HG03095 (cell line): ENCODE data around the gene THBS3.
"Not testable (repeated sequence)": the region's sequence is repeated elsewhere in the genome, so short reads cannot be mapped to it uniquely, and the experiment has no call there.

Experiments
- ATAC-seq: cut with Tn5 transposase; IDR thresholded peaks from one replicate; pipeline ENCODE4 v1.9.1; 2021; ENCODE audit warnings: moderate library complexity; ENCODE audit not compliant: unreplicated experiment

Gene THBS3

DNA sequence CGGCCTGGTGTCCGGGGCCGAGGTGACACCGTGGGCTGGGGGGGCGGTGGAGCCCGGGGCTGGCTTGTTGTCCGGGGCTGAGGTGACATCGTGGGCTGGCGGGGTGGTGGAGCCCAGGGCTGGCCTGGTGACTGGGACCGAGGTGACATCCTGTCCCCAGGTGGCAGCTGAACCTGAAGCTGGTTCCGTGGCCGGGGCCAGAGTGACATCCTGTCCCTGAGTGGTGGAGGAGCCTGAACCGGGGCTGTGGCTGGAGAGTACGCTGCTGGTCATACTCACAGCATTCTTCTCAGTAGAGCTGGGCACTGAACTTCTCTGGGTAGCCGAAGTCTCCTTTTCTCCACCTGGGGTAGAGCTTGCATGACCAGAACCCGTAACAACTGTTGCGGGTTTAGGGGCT, 15.8 kb downstream of the THBS3 start:
- no peak for ATAC-seq

DNA sequence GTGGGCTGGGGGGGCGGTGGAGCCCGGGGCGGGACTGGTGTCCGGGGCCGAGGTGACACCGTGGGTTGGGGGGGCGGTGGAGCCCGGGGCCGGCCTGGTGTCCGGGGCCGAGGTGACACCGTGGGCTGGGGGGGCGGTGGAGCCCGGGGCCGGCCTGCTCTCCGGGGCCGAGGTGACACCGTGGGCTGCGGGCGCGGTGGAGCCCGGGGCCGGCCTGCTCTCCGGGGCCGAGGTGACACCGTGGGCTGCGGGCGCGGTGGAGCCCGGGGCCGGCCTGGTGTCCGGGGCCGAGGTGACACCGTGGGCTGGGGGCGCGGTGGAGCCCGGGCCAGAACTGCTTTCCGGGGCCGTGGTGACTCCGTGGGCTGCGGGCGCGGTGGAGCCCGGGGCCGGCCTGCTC, 17.8 kb downstream of the THBS3 start:
- not testable (repeated sequence) for ATAC-seq

DNA sequence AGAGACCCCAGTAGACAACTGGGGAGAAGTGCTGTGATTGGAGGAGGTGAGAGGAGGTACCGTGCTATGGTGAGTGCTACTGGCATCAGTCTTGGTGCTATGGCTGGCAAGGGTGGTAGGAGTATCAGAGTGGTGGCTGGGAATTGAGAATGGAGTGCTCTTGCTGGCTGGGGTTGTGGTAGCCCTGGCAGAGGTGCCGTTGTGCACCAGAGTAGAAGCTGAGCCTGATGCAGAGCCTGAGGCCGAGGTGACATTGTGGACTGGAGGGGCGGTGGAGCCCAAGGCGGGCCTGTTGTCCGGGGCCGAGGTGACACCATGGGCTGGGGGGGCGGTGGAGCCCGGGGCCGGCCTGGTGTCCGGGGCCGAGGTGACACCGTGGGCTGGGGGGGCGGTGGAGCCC, 19.4 kb downstream of the THBS3 start:
- ATAC-seq: no peak

DNA sequence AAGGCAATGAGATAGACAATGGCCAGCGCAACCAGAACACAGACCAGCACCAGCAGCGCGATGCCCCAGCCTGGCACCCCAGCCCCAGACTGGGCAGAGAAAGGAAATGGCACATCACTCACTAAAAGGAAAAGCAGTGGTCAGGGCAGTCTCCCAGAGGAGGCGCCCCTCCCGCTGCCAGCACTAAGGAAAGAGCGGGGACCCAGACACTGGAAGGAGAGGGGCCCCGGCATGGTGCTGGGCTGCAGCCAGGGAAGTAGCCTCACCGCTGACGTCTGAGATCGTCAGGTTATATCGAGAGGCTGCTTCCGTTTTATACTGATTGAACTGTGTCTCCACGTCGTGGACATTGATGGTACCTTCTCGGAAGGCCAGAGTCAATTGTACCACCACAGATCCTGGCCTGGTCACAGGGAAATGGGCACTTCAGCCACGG, 20.2 kb downstream of the THBS3 start:
- no peak for ATAC-seq

DNA sequence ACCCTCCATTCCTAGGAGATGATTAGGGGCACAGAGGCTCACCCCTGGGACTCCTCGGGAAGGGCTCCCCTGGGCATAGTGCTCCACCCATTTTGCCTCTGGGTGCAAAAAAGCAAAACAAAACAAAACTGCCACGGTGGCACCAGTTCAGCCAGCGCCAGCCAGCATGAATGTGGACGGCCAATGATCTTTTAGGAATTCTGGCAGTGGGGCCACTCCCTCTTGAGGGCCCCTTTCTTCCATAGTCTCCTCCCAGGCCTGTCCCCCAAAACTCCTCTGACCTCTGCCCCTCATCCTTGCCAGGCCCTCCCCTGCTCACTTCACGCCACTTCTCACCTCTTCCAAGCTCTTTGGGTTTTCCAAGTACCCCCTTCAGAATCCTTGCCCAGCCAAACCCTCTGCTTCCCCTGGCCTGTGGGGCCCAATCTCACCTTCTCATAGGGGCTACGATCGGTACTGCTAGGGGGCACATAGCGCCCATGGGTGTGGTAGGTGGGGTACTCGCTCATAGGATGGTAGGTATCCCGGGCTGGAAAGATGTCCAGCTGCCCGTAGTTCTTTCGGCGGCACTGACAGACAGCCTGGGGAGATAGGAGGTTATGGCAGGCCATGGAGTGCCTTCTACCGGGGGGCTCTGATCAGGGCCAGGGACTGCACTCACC, 20.8 kb downstream of the THBS3 start:
- ATAC-seq: no peak

DNA sequence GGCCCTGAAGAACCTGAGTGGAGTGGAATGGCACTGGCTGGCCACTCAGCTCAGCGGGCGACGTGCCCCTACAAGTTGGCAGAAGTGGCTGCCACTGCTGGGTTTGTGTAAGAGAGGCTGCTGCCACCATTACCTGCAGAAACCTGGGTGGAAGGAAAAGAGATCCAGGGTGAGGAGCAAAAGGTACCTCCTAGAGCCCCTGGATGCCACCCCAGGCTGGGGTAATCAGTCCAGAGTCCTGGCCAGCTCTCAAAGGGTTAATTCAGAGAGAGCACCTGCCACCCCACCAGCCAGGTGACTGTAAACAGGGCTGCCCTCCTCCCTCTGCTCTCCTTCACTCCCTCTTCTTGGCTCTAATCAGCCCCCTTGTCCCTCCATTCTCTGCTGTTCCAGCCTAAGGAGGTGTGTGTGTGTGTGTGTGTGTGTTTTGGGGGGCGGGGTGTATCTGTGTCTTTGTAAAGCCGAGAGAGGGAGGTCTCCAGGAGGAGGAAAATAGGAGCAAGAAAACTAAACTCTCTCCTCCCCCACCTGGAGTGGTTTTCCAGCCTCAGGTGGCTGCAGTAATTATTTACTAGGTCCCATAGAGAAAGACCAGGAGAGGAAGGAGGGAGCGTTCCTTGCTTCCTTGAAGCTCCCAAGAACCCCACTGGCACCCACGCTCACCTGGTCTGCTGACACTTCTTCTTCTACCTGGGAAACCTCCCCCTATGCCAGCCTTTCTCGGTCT, 21.5 kb downstream of the THBS3 start:
- no peak for ATAC-seq

DNA sequence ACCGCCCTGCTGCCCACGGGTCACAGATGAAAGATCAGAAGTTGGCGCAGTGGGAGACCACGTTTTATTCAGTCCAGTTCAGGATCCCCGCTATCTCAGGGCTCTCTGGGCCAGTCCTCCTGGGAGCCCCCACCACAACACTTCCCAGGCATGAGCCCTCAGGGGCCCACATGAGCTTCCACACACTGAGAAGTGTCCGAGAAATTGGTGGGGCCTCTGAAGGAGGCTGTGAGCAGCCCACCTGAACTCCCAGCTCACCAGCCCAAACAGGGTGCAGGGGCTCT, 22.0 kb downstream of the THBS3 start:
- no peak for ATAC-seq

DNA sequence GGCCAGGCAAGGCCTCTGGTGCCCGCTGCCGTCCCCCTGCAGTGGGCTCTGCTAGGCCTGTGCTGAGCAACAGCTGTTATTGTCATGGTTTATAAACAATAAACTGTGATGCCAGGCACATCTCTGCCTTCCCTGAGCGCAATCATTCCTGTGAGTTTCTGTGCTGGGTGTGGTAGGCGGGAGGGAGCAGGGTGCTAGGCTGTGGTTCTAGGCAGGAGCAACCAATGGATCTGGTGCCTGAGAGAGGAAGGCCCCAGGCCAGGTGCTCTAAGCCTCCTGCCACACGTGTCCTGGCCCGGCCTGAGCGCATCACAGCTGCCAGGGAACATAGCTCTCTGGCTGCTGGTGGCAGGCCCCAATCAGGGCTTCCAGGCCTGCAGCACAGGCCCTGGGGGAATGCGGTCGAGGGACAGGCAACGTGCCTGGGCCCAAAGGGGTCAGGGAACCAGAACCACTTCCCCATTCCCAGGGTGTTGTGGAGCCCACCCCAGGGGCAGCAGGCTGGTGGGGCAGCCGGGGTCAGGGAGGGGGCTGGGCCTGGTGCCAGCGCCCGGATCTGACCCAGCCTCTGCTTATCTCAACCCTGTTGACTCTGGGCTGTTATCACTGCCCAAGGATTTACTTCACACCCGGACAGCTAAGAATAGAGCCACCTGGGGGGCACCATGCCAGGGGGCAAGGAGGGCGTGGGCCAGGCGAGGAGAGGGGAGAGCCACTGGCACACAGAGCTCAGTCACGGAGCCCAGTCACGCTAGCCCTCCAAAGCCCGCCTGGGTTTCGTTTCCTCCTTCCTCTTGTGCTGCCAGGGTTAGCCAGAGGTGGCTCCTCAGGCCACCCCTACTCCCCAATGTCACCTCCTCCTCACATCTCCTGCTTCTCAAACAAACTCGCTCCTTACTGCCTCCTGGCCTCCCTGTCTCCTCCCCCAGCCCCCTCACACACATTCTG, 22.6 kb downstream of the THBS3 start:
- no peak for ATAC-seq

DNA sequence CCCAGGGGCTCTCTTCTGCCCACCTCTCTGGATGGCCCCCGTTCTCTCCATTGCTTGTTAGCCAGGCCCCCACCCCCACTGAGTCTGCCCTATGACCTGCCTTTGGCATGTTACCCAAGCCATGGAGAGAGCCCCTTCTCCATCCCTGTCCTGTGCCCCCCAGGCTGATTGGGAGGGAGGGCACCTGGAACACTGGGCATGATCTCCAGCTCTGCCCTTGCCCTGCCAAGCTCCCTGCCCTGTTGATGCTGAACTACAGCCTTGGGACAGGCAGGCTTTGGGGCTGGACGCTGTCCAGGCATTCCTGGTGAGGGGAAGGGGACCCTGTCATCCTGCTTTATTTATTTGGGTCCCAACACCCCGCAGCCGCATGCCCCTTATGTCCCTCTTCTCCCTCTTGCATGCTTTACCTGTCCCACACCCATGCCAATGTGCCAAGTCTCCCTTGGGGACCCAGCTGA, 23.3 kb downstream of the THBS3 start:
- ATAC-seq: no peak

DNA sequence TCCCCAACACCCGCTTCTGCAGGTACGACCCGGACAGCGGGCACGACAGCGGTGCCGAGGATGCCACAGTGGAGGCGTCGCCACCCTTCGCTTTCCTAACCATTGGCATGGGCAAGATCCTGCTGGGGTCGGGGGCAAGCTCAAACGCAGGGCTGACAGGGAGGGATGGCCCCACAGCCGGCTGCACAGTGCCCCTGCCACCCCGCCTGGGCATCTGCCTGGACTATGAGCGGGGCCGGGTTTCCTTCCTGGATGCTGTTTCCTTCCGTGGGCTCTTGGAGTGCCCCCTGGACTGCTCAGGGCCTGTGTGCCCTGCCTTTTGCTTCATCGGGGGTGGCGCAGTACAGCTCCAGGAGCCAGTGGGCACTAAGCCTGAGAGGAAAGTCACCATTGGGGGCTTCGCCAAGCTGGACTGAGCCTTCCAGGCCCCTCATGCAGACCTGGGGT, 23.9 kb downstream of the THBS3 start:
- no peak for ATAC-seq

DNA sequence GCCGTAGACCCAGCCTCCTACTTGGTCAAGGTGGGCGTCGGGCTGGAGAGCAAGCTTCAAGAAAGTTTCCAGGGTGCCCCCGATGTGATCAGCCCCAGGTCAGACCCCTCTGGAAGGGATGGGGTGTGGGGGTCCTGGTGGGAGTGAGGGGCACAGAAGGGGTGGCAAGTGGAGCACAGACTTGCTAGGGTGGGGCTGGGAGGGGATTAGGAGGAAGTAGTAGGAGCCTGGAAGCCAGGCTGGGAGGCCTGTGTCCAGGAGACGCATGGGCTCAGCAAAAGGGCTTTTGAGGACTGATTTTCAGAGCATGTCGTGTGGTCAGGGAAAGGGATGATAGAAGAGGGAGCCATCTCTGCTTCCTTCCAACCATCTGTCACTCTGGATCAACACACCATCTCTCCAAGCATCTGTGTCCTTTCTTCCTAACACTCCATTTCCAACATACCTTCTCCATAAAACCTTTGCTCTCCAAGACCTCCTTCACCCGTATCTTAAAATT, 25.6 kb downstream of the THBS3 start:
- no peak for ATAC-seq

DNA sequence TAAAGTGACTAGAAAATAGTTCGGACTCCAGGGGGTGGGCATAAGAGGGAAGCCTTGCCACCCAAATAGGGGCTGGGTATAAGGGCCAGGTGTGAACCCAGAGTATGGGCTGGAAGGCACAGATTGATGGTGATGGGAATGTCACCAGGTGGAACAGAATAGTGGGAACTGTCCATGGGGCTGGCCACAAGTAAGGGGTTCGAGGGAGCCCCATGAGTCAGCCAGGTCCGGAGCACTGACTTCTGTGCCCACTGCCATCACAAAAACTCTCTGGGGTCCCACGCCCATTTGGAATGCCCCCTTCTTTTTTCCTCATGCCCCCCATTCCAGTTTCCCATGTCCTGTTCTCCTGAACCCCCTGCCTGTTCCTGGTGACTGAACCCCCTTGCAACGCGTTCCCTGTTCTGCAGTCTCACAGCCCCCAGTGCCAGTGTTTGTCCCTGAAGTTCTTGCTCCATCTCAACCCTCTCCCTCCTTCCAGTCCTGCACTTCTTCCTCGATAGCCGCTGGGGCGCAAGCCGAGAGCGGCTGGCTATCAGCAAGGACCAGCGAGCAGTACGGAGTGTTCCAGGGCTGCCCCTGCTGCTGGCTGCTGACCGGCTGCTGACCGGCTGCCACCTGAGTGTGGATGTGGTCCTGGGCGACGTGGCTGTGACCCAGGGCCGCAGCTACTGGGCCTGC, 26.2 kb downstream of the THBS3 start:
- no peak for ATAC-seq

DNA sequence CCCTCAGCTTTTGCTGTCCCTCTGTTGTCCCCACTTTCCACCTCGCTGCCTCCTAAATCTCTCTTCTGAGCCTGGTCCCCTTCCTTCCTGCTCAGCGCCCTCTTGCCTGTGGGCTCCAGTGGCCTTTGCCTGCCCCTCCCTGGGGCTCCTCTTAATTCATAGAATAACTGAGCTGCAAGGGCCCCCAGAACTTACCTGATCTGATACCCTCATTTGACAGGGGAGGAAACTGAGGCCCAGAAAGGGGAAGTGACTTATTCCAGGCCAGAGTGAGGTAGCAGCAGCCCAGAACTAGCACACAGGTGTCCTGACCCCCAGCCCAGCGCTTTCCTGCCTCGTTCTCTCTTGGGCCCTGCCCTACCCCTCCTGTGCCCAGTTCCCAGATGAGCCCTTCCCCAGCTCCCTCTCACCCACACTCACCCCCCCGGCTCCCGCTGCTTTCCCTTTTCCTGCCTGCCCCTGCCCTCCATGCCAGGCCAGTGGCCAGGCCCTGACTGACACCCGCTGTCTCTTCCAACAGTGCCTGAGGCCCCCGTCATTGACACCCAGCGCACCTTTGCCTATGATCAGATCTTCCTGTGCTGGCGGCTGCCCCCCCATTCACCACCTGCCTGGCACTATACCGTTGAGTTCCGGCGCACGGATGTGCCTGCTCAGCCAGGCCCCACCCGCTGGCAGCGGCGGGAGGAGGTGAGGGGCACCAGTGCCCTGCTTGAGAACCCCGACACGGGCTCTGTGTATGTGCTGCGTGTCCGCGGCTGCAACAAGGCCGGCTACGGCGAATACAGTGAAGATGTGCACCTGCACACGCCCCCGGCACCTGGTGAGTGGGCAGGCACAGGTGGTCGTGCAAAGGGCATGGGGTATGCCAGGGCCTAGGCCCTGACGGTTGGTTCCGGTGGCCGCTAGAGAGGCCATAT, 28.3 kb downstream of the THBS3 start:
- ATAC-seq: no peak

DNA sequence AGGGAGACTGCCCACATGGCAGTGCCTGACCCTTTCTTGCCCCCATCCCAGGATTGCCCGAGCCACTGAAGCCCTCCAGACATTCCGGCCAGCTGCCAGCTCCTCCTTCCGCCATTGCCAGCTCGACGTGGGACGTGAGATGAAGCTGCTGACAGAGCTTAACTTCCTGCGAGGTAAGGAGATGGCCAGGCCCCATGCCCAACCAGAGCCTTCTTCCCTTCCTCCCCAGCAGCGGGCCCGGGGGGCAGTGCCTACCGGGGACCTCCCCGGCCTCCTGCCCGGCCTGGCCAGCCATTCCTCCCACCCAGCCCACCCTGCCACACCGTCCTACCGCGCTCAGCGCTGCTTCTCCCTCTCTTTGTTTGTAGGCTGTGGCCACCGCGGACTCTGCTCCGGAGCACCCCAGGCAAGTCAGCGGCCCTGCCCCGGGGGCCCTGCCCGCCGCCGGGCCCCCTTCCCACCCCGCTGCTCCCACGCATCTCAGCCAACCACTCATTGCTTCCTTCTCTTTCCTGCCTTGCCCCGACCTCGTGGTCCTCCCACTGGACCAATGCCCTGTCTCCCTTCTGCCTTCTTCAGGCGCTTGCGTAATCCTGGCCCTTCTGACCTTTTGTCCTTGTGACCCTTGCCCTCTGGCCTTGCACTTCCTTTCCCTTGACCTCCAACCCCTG, 29.1 kb downstream of the THBS3 start:
- no peak for ATAC-seq

DNA sequence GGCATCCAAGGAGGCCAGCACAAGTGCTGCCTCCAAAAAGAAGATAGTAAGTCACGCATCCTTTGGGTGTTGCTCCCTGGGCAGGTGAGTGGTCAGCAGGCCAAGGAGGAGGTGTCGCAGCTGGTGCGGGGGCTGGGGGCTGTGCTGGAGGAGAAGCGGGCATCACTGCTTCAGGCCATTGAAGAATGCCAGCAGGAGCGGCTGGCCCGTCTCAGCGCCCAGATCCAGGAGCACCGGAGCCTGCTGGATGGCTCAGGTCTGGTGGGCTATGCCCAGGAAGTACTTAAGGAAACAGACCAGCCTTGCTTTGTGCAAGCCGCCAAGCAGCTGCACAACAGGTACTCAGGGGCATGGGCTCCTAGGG, 29.8 kb downstream of the THBS3 start:
- ATAC-seq: no peak

DNA sequence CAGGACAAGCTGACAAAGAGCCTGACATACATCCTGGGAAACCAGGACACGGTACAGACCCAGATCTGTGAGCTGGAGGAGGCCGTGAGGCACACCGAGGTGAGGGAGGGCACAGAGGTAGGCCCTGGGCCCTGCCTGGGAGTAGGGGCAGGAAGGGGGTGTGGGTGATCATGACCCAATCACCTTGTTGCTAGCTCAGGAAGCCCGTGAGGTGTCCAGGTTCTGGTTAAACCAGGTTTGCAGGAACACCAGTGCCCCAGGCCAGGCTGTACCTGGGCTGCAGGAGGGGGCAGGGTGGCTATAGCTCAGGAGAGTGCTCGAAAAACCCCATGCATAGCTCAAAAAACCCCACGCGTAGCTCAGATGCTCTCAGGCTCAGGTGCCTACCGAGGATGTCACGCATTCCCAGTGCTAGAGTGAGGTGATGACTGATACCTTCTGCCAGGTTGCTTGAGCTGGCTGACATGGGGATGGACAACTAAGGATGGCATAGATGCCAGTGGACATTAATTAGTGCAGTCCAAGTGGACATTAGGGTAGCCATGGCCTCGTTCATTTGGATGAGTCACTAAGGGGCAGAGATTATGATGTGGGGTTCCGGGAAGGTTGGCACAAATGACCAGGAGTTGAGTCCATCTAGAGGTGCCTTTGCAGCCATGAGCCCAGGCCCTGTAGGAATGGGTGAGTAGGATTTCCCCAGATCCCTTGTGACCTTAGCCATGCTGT, 30.3 kb downstream of the THBS3 start:
- ATAC-seq: no peak

DNA sequence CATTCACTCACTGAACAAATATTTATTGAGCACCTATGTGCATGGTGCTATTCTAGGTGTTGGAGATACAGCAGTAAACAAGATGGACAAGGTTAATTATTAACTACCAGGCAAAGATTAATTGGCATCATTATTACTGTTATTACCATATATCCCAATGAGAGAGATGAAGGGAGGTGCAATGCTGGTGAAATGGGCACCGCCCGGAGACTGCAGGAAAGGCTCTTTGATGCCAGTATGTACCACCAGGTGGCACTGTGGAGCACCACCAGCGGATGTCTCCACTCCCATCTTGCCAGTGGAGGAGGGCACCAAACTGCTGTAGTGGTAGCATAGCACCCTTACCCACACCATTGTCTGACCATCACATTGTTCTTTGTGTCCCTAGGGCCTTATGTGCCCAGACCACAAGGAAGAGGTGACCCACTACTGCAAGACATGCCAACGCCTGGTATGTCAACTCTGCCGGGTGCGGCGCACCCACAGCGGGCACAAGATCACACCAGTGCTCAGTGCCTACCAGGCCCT, 31.1 kb downstream of the THBS3 start:
- ATAC-seq: no peak

DNA sequence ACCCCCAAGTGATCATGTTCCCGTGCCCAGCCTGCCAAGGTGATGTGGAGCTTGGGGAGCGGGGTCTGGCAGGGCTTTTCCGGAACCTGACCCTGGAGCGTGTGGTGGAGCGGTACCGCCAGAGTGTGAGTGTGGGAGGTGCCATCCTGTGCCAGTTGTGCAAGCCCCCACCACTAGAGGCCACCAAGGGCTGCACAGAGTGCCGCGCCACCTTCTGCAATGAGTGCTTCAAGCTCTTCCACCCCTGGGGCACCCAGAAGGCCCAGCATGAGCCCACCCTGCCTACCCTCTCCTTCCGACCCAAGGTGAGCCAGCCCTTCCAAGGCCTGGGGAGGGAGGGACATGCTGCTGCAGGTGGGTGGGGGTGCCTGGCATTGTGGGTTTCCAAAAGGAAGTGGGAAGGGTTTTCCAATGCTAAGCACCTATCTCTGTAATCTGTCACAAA, 31.7 kb downstream of the THBS3 start:
- ATAC-seq: no peak
